Upper lobe of left lung (tissue), 4 donors: Measurements from ENCODE around the gene PTX3.

Experiments
- POLR2A ChIP-seq, 4 donors: fragments of 450-650 bp; IDR thresholded peaks; one replicate each; pipeline ENCODE4 v1.5.1; 2016 to 2017; ENCODE audit warnings: antibody characterized with exemption in 4 of 4, mild to moderate bottlenecking in 2 of 4
- POLR2AphosphoS5 ChIP-seq, 2 donors: sonication (generic); formaldehyde crosslinking; IDR thresholded peaks; one replicate each; pipeline ENCODE4 v1.5.1; 2017; ENCODE audit warnings: antibody characterized with exemption in 2 of 2

DNA sequence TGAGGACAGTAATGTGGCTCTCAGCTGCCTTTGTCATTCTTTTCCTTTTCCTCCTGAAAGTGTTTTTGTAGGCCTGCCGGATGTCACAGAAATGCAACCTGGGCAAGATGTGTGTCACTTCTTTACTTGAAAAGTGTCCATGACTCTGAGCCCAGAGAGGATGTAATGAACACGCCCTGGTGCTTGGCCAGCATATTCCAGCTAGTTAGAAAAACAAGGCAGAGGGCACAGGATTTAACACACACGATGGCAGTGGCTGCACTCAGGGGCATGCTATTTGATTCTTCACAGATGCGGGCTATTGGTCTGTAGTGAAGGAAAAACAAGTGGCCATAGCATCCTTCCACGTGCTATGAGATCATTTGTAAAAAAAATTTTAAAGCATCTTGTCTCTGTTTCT is 30.3 kb upstream of the PTX3 start:
- no peak for TF ChIP-seq POLR2A (IDR thresholded peaks at IDR 0.05)
- TF ChIP-seq POLR2AphosphoS5 (IDR thresholded peaks at IDR 0.05) = no peak
